Neutrophil (primary cell): ENCODE results near the gene NUCB1.

Experiments used
- H3K27ac ChIP-seq: fragments of 200-600 bp; sonication (generic); 2 replicates; pipeline ENCODE4 v1.5.1; 2016; ENCODE audit warnings: mild to moderate bottlenecking, moderate library complexity
- H3K27me3 ChIP-seq: fragments of 200-600 bp; sonication (generic); 2 replicates; pipeline ENCODE4 v1.6.0; 2016; ENCODE audit warnings: mild to moderate bottlenecking
- H3K36me3 ChIP-seq: fragments of 200-600 bp; sonication (generic); 2 replicates; pipeline ENCODE4 v1.5.1; 2017
- H3K4me1 ChIP-seq, 2 experiments: fragments of 200-600 bp in 1 of 2; sonication (generic) in 1 of 2; 1 replicate in 1 of 2; 2 replicates in 1 of 2; pipeline versions ENCODE4 v1.5.1 to v1.6.1; 2013 to 2016; ENCODE audit warnings: low read depth in 1 of 2, low read length in 1 of 2, mild to moderate bottlenecking in 1 of 2, moderate library complexity in 1 of 2; ENCODE audit not compliant: control insufficient read depth in 1 of 2, insufficient read depth in 1 of 2
- H3K4me3 ChIP-seq, 2 experiments: fragments of 200-600 bp in 1 of 2; sonication (generic) in 1 of 2; 1 replicate in 1 of 2; 2 replicates in 1 of 2; pipeline ENCODE4 v1.5.1; 2013 to 2016; ENCODE audit warnings: low read depth in 1 of 2, low read length in 1 of 2, mild to moderate bottlenecking in 1 of 2, moderate library complexity in 1 of 2
- H3K9me3 ChIP-seq: fragments of 200-600 bp; sonication (generic); 2 replicates; pipeline ENCODE4 v1.5.1; 2016
- CTCF ChIP-seq: fragments of 200-600 bp; sonication (generic); IDR thresholded peaks from 2 replicates; pipeline ENCODE4 v1.5.1; 2016; ENCODE audit warnings: antibody characterized with exemption

Gene NUCB1

GRCh38 chr19:48962029-48962848 lies 62.1 kb downstream of the NUCB1 start:
- no peaks in the 10 kb centered on the region for H3K9me3 ChIP-seq
- H3K27me3 ChIP-seq = no peaks in the 10 kb centered on the region
- H3K27ac ChIP-seq = peak overlapping the region; percentile 98
- H3K4me1 ChIP-seq = peaks cover 62 to 72% of the 10 kb centered on the region in 2 experiments
- peaks cover 14% of the 10 kb centered on the region for H3K36me3 ChIP-seq
- H3K4me3 ChIP-seq = peak overlapping the region; percentile 89 to 100
- TF ChIP-seq CTCF = no peak

DNA sequence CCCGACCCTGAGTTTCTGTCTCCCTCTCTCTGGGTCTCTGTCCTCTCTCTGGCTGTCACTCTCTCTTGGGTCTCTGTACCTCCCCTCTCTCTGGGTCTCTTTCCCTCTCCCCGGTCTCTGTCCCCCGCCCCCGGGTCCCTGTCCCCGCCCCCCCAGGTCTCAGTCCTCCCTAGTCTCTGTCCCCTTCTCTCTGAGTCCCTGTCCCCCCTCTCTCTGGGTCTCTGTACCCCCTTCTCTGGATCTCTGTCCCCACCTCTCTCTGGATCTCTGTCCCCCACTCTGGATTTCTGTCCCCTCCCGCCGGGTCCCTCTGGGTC lies 62.7 kb downstream of the NUCB1 start:
- H3K27ac ChIP-seq = peak overlapping the region; percentile 98
- TF ChIP-seq CTCF = no peak
- H3K4me1 ChIP-seq = peaks cover 68 to 78% of the 10 kb centered on the region in 2 experiments
- H3K36me3 ChIP-seq = peaks cover 14% of the 10 kb centered on the region
- H3K27me3 ChIP-seq = no peaks in the 10 kb centered on the region
- peak overlapping the region; percentile 89 to 100 for H3K4me3 ChIP-seq
- no peaks in the 10 kb centered on the region for H3K9me3 ChIP-seq

GRCh38 chr19:48963371-48964204 lies 63.5 kb downstream of the NUCB1 start:
- Histone ChIP-seq H3K27ac (peak overlapping the region; percentile 98), H3K4me3 (peak overlapping the region; percentile 89 to 100), H3K4me1 (peaks cover 75 to 86% of the 10 kb centered on the region in 2 experiments), H3K27me3 (no peaks in the 10 kb centered on the region), H3K36me3 (peaks cover 22% of the 10 kb centered on the region), H3K9me3 (no peaks in the 10 kb centered on the region)
- no peak for TF ChIP-seq CTCF

DNA sequence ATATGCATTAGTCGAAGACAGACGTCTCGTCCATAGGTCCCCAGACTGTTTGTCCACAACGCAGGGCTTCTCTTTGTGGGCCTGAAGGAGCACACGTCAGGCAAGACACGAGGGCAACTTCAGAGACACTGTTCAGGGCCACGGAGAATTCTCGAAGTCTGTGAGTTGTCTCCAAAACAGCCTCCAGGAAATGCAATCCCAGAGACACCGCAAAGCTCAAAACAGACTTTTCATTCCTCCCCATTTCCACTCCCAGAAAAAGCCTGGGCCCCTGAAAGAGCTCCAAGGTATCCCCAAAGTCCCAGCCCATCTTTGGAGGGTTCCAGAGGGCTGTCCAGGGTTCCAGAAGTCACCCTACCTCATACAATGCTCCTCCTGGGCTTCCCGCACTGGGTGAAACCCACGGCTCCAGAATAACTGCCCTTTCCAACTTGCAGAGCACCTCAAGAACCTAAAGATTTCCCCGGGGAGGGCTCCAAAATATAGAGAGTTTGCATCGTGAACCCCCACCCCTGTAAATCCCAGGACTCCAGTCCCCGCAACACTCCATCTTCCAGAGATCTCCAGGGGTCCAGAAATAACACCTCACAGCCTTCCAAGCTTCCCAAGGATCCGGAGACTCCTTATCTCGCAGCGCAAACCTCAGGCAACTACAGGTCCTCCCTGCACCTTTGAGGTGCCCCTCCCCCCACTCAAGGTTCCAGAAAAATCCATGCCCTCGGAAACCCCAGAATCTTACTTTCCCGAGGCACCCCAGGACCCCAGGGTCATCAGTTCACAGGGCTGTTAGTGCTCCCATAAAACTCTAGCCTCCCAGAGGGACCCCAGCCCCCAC lies 64.3 kb downstream of the NUCB1 start:
- no peak for TF ChIP-seq CTCF
- Histone ChIP-seq H3K27ac (peak overlapping the region; percentile 98), H3K4me3 (peak overlapping the region; percentile 89 to 100), H3K4me1 (peaks cover 78 to 82% of the 10 kb centered on the region in 2 experiments), H3K27me3 (no peaks in the 10 kb centered on the region), H3K36me3 (peaks cover 30% of the 10 kb centered on the region), H3K9me3 (no peaks in the 10 kb centered on the region)
